GM23338 (cell line): ENCODE measurements around the gene CD164.

Experiments
- CTCF ChIP-seq, 2 experiments: fragments of 200-600 bp in 1 of 2; sonication (generic) in 1 of 2; conservative IDR thresholded peaks; 2 replicates each; pipeline versions ENCODE4 v1.5.1 to v1.6.1; 2016 to 2017; ENCODE audit warnings: antibody characterized with exemption in 2 of 2, low read depth in 2 of 2, mild to moderate bottlenecking in 2 of 2, moderate library complexity in 1 of 2
- EZH2 ChIP-seq: fragments of 200-600 bp; sonication (generic); IDR thresholded peaks from one replicate; pipeline ENCODE4 v1.8.0; 2017; ENCODE audit warnings: antibody characterized with exemption, mild to moderate bottlenecking, low read depth; ENCODE audit not compliant: unreplicated experiment

DNA sequence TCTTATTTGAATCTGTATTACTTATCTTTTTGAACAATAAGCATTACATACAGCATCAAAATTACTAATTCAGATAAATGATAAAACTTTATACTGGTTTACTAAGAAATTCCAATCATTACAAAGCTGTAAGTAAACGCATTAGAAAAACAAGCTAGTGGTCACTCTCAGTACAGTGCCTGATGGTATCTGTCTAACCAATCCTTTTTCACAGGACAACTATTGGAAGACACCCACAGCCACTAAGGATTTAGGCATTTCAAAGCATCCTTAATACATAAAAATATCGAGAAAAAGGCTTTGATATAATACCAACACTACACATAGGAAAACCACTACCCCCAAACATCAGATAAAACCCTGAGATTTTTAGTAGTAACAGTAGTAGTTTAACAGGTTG lies 2.6 kb downstream of the CD164 start:
- TF ChIP-seq CTCF (conservative IDR thresholded peaks at IDR 0.05; ENCODE audit: low read depth in 2 of 2) (no peak), EZH2 (no peak)
